HG03442 (cell line): Measurements from ENCODE around the gene IL4R.
A peak's percentile ranks its signal among the peaks of the same experiment; 100 is the strongest.
"Not testable (repeated sequence)": the region's sequence is repeated elsewhere in the genome, so short reads cannot be mapped to it uniquely, and the experiment has no call there.

Source experiments
- ATAC-seq: cut with Tn5 transposase; IDR thresholded peaks from one replicate; pipeline ENCODE4 v1.9.1; 2021; ENCODE audit warnings: mild to moderate bottlenecking, moderate library complexity; ENCODE audit not compliant: unreplicated experiment

Gene IL4R

DNA sequence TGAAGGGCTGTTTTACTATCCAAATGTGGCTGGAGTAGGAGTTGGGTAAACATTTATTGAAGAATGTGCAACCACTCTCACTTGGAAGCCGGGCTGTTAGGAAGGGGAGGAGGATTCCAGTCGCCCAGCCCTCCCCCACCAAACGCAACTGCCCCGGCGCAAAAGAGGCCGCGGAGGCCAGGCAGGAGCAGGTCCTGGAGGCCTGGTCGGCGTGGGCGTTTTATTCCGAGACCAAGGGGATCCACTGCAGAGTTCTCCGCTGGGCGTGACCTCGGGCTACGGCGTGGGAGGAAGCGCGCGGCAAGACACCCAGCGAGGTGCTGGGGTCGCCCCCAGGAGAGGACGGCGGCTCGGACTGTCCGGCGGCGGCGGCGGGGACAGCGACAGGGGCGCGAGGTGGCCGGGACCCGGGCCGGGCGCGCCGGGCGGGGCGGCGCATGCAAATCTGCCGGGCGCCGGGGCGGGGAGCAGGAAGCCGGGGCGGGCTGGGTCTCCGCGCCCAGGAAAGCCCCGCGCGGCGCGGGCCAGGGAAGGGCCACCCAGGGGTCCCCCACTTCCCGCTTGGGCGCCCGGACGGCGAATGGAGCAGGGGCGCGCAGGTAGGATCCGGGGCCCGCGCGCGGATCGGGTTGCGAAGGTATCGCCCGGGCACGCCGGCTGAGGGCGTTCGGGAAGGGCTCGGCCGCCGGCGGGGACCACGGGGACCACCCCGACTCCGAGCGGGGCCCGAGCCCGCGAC, at the start of gene IL4R:
IL4R (plus strand) TSS at position 553 of the 739 bp plus-strand sequence. CDS start 26,230 bp downstream, outside the sequence.
- ATAC-seq = peak; percentile 44

DNA sequence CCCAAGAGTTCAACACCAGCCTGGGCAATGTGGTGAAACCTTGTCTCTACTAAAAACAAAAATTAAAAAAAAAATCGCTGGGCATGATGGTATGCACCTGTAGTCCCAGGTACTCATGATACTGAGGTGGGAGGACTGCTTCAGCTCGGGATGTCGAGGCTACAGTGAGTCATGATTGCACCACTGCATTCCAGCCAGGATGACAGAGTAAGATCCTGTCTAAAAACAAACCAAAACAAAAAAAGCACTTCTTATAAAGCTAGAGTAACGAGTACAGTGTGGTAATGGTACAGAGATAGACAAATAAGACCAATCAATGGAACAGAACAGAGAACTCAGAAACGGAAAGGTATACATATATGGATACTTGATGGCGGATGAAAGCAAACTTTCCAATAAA, 49.6 kb upstream of the IL4R start:
- no peak for ATAC-seq

DNA sequence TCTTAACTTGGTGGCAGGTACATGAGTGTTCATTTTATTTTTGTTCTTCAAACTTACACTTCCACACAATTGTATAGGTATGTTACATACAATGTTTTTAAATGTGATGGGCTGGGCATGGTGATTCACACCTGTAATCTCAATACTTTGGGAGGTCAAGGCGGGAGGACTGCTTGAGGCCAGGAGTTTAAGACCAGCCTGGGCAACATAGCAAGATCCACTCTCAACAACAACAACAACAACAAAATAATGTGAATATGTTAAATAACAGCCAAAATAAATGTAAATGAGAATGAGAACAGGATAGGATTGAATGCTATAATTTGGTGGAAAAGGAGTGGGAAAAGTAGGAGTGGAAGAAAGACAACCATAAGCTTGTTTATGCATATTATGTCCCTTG, 47.8 kb upstream of the IL4R start:
- ATAC-seq = no peak

DNA sequence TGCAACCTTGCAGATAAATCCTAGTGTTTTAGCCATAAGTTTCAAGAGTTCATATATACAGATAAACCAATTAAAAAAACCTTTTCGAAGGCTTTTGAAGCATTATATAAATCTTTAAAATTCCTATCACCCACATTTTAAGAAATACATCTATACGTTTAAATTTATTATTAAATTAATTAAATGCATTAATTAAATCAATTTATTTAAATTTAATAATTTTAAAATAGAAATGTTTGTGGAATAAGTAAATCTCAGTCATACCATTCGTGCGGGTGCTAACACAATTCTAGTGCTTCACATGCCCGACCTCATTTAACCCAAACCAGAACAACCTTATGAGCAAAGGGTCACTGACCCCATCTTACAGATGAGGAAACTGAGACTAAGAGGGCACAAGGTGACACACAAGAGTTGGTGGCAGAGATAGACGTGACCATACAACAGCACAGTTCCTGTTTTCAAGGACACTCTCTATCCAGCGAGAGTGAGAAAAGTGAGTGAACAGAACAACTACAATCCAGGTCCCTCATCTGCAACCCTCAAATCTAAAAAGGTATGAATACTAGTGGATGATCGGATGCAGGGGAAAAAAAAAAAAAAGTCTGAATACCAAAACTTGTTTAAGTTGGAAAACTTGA, 46.6 kb upstream of the IL4R start:
- ATAC-seq = no peak

DNA sequence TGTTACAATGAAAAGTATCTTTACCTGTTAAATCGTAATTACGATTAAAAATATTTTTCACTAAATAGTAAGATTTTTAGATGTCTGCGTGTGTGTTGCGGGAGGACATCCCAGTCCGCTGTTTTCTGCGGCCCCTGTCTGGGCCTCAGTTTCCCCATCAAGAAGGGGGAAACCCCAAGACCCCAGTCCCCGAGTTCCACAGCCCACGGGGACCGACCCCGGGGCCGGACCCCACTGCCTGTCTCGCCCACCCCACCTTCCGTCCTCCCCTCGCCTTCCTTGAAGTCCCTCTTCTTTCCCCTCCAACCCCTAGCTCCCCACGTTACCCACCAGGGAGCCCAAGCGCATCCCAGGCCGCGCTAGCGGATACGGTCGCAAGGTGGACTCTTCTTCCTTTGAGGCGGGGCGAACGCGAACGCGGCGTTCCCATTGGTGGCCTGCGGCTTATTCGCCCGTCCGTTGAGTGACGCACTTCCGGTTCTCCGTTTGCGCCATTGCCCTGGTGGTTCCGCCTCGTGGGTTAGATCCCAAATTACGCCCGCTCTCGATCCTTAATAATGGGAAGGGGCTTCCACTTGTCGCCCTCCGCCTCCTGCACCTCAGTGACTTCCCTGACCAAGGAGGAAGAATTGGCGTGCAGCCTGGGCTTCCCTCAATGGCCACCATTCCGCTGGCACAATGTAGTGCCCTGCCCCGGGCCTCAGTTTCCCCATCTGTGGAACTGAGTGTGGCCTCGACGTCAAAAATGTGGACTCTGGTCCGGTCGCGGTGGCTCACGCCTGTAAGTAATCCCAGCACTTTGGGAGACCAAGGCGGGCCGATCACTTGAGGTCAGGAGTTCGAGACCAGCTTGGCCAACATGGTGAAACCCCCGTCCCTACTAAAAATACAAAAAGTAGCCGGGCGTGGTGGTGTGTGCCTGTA, 45.1 kb upstream of the IL4R start, which contains the start of gene NSMCE1:
NSMCE1 (minus strand) TSS at position 397 of the 924 bp plus-strand sequence. CDS start 11,202 bp downstream, outside the sequence.
- ATAC-seq = peak; percentile 85

DNA sequence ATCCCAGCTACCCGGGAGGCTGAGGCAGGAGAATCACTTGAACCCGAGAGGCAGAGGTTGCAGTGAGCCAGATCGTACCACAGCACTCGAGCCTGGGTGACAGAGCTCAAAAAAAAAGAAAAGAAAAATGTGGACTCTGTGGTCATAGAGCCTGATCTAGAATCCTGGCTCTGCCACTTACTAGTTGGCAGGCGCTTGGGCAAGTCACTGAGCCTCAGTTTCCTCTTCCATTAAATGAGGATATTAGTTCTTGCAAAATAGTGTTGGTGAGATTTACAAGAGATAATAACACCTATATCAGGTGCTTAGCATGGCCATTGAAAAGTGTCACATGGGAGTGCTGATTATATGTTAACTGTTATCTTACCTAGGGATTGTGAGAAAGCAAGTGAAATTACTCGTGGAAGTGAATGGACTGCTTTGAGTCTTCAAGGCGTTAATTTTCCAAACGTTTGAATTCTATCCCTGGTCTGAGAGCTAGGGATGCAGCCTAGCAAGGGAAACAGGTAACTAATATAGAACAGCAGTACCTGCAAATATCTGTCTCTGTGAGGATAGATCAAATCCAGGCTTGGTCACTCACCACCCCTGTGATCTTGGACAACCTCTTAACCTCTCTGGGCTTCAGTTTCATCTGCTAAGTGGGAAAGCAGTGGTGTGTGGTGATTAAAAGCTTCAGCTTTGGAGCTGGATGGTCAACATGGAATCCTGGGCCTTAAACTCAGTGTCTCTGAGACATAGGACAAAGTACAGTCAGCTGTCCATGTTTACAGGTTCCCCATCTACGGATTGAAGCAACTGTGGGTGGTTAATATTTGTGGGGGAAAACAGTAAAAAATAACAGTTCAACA, 44.2 kb upstream of the IL4R start:
- no peak for ATAC-seq

DNA sequence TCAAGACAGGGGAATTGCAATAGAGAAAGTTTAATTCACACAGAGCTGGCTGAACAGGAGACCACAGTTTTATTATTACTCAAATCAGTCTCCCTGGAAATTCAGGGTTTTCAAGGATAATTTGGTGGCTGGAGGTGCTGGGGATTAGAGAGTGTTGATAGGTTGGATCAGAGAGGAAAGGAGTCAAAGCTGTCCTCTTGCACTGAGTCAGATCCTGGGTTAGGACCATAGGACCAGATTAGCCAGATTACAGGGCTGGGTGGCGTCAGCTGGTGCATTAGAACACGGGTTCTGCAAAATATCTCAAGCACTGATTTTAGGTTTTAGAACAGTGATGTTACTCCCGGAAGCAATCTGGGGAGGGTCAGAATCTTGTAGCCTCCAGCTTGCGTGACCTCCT, 43.4 kb upstream of the IL4R start:
- no peak for ATAC-seq

DNA sequence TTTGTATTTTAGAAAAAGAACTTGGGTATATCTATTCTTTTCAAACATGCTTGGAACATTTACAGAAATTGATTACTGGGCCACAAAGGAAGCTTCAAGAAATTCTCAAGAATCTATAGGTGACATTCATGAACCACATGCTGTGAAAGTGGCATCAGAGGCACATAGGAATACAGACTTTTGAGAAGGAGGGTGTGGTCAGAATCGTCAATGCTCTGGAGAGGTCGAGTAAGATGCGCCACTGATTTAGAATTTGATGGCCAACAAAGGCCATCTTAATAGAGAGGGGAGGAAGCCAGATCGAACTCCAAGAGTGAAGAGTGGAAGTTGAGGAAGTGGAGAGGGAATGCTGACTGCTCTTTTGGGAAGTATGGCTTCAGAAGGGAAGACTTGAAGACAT, 41.7 kb upstream of the IL4R start:
- ATAC-seq = no peak

DNA sequence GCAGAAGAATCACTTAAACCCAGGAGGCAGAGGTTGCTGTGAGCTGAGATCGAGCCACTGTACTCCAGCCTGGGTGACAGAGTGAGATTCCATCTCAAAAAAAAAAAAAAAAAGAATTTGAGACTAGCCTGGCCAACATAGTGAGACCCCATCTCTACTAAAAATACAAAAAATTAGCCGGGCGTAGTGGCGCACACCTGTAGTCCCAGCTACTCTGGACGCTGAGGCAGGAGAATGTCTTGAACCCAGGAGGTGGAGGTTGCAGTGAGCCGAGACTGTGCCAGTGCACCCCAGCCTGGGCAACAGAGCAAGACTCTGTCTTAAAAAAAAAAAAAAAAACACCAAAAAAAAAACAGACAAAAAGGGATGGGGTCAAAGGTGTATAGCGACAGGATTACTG, 41.1 kb upstream of the IL4R start:
- not testable (repeated sequence) for ATAC-seq

DNA sequence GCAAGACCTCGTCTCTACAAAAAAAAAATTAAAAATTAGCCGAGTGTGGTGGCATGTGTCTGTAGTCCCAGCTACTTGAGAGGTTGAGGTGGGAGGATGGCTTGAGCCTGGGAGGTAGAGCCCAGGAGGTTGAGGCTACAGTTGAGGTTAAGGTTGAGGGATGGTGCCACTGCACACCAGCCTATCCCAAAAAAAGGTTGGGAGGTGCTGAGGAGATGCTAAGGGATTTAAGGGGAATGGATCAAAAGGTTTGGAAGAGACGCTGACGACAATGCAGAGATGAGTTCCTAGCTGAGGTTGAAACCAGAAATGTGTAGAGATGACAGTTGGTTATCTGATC, 40.5 kb upstream of the IL4R start:
- ATAC-seq = no peak

DNA sequence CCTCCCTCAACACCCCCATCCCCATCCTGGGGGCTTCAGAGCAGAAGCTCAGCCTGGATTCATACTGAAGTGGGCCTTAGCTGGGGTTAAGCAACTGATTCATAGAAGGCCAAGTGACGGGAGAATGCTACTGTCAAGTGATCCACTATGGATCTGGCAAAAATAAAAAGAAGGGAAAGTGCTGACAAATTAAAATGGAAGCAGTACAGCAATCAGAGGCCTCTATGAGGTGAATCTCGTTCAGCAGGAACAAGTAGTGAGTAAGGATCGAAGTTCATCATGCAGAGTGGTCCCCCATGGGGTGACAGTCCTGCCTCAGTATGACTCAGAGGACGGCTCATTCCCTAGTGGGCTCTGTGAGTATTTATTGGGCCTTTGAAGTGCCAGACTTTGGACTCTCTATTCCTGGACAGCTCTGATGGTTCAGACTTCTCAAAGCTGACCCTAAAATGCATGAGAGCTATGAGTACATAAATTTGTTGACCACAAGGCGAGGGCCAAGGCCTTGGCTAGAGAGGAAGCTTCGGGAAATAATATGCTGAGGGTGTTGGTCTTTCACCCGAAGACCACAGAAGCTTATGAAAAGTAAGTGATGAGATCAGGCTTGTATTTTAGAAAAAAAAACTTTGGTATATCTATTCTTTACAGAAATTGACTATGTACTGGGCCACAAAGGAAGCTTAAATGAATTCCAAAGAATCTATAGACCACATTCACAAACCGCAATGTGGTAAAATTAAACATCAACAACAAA, 39.9 kb upstream of the IL4R start:
- no peak for ATAC-seq

DNA sequence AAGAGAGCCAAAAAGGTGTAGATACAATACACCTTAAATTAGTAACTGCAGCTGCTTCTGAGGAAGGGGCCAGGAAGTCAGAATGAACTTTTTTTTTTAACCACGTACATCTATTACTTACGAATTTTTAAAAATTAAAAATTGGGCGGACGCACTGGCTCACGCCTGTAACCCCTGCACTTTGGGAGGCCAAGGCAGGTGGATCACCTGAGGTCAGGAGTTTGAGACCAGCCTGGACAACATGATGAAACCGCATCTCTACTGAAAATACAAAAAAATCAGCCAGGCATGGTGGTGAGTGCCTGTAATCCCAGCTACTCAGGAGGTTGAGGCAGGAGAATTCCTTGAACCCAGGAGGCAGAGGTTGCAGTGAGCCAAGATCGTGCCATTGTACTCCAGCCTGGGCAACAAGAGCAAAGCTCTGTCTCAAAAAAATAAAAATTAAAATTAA, 39.3 kb upstream of the IL4R start:
- not testable (repeated sequence) for ATAC-seq

DNA sequence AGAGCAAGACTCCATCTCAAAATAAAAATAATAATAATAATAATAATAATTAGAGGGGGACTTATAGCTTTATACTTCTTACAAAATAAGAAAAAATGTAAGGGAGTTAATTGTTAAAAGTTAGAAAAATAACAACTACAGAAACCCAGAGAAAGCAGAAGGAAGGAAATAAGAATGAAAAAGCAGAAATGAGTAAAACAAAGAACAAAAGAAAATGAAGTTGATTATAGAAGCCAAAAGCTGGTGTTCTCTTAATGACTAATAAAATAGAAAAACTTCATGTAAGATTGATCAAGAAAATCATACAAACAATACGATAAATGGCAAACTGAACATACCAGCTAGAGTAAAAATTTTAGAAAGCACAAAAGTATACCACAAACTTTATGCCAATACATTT, 38.4 kb upstream of the IL4R start:
- no peak for ATAC-seq

DNA sequence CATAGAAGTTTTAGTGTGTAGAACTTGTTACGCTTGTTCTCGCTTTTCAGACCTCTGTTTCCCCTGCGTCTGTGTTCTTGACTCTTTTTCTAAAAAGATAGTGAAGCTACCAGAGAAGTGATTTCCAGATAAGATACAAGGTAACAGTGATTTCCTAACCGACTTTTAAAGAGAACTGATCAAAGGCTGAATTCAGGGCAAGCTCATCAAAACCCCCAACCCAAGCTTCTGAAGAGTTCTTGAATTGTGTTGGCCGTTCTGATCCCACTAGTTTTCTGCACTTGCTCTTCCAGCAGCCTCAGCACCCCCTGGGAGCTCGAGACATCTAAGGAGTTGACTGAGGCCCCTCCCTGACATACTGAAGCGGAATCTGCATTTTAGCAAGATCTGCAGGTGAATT, 32.5 kb upstream of the IL4R start:
- ATAC-seq = no peak

DNA sequence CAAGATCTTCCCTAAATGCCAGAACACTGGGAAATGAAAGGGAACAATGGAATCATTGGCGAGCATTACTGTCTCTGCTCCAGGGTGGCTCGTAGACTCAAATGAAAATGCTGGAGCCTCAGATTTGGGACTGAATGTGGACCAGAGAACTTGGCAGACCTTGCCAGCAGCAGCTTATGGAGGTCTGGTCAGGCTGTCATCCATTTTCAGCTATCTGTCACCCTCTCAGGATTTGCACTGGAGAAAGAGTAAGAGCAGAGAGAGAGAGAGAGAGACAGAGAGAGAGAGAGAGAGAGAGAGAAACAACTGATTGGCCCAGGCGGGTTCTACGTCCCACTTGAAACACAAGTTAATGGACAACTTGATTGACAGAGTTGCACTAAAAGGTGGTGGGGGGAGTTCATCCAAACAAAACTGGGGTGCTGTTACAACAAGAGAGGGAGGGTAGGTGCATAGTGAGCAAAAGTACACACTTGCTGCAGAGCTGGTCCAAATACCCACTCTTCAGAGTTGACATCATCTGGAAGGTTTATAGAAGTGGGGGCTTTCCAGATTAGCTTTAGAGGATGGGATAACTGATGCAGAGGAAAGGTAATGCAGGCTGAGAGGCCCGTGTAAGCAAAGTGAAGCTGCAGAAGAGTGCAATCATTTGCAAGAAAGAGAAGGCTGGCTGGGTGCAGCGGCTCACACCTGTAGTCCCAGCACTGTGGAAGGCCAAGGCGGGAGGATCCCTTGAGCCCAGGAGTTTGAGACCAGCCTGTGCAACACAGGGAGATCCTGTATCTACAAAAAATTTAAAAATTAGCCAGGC, 28.7 kb upstream of the IL4R start:
- no peak for ATAC-seq

DNA sequence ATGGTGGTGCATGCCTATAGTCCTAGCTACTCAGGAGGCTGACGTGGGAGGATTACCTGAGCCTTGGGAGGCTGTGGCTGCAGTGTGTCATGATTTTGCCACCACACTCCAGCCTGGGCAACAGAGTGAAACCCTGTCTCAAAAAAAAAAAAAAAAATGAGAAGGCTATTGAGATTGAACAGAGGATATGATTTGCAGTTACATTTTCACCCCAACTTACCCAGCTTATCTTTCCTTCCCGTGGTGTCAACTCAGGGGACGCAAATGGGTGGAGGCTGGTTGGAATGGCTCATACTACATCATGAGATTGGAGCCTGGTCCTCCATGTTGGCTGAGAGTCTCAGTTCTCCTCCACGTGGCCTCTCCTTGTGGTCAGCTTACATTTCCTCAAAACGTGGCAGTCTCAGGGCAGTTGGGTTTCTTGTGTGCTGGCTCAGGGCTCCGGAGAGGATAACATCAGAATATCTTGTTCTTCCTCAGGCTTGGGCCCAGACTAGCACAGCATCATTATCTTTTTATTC, 28.0 kb upstream of the IL4R start:
- no peak for ATAC-seq

DNA sequence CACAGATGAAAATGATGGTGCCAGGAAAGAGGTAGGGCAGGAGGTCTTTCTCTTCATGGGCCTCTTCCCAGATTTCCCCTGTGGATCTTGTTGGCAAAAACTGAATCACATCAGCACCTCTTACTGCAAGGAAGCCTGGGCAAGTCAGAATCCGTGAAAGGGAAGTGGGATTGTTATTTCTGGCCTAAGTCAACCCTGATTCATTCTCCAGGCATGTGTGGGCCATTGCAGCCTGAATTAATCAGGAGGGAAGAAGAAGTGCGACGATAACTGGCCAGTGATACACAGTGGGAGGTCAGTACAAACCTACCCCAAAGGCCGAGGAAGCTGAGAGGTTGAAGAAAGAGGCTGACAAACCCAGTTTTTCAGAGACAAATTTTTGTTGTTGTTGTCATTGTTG, 27.3 kb upstream of the IL4R start:
- no peak for ATAC-seq

DNA sequence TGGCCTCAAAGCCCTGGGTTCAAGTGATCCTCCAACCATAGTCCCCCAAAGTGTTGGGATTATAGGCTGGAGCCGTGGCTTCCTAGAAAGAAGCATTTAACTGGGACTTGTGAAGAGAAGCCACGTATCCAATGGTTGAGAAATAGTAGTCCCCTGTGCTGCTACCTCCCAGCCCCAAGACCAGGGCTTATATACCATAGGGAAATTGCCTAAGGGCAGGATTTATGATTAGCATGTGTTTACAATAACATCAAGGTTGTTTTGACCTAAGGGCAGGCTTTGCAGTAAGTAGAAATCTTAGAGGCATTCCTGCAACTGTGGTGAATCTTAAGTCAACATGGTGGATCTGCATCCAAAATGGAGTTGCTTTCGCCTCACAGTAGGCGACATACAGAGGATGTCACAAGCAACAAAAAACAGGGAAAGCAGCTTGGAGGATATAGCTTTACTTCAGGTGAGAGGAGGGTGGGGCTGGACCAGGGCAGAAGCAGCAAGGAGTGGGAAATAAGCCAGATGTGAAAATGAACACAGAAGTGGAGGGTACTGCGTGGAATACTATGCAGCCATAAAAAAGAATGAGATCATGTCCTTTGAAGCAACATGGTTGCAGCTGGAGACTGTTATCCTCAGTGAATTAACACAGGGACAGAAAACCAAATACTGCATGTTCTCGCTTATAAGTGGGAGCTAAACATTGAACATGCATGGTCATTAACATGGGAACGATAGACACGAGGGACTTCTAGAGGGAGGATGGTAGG, 26.5 kb upstream of the IL4R start:
- no peak for ATAC-seq
